GM12875 (cell line): ENCODE data around the gene RALGDS.

Experiments used
- H3K4me3 ChIP-seq: one replicate; pipeline ENCODE4 v1.5.1; 2011; ENCODE audit warnings: low read depth, low read length, control low read depth
- CTCF ChIP-seq: IDR thresholded peaks from 2 replicates; pipeline ENCODE4 v1.5.1; 2011; ENCODE audit warnings: low read depth, mild to moderate bottlenecking, control low read depth, inconsistent platforms, low read length, moderate library complexity, borderline replicate concordance; ENCODE audit not compliant: insufficient read depth

RALGDS gene

GRCh38 chr9:133149130-133150015, 28.3 kb upstream of the RALGDS start:
- TF ChIP-seq CTCF: peak; percentile 32
- peak overlapping the region; percentile 99 for H3K4me3 ChIP-seq

GRCh38 chr9:133148199-133149129, 27.4 kb upstream of the RALGDS start:
- TF ChIP-seq CTCF: no peak
- H3K4me3 ChIP-seq: peak overlapping the region; percentile 99

- peak overlapping the region; percentile 99 for H3K4me3 ChIP-seq
Measured at GRCh38 chr9:133147412-133148198, 26.6 kb upstream of the RALGDS start.

GRCh38 chr9:133146746-133147411, 25.8 kb upstream of the RALGDS start:
- no peak for TF ChIP-seq CTCF
- H3K4me3 ChIP-seq: no peak overlapping the region

More at GRCh38 chr9:133147412-133148198, 26.6 kb upstream of the RALGDS start:
- TF ChIP-seq CTCF: peak; percentile 95

- peak overlapping the region; percentile 3 for H3K4me3 ChIP-seq
- TF ChIP-seq CTCF: no peak
Measured at GRCh38 chr9:133144904-133145851, 24.1 kb upstream of the RALGDS start.
